K562 treated with DMSO at 1 percent for 12 hours (cell line): ENCODE results near the gene ELAVL4. TPM values are rescaled to one million over a fixed set of nuclear protein-coding genes. Genes with fewer than 3 reads are reported as not detected.

Source experiments
- total RNA-seq: library from RNA; unstranded; fragments of 300-600 nt; gene quantifications from 2 replicates; pipeline ENCODE4 v1.2.3, GENCODE V29; 2022; ENCODE audit not compliant: insufficient read depth

The ELAVL4 gene
- not detected in 2 replicates for total RNA-seq

DNA sequence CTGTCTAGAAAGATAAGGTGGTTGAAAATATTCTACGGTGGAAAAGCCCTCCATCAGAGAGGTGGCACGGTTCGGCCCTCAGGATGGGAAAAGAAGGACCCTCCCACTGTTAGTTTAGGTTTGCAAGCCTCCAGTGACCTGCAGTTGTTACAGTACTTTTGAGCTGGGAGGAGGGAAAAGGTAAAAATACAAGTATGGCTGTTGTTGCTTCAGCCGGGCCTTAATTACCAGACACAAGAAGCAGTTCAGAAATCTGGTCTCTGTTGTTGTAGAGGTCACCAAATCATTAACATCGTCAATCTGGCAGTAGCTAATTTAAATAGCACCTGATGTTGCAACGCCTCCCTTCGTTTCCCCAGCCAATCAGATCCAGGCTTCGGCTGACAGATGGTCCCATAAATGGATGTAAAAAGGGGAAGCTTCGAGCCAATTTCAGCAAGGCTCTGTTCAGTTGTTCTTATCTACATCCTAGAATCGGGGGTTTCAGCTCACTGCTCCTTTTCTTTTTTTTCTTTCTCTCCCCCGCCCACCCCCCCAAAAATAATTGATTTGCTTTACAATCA is at the start of gene ELAVL4:
ELAVL4 (plus strand) TSS at position 424 of the 563 bp plus-strand sequence. CDS start 270 bp downstream, outside the sequence.

Other genes with a start within 250 kb of the ELAVL4 start
- gene AGBL4, start 85.0 kb upstream of the ELAVL4 start, total RNA-seq = not detected in 2 replicates